SJCRH30 (cell line): ENCODE data around the gene RTP5. TPM values are rescaled to one million over a fixed set of nuclear protein-coding genes. Genes with fewer than 3 reads are reported as not detected.

Experiments used
- DNase-seq, 2 experiments: peaks; one replicate each; pipeline ENCODE4 v3.0.0-alpha.2; 2015 to 2020
- H3K27ac ChIP-seq: fragments of 250-450 bp; sonication (Bioruptor Pico); 2 replicates; pipeline ENCODE4 v1.5.1; 2020; ENCODE audit warnings: mild to moderate bottlenecking, moderate library complexity
- H3K27me3 ChIP-seq: fragments of 250-450 bp; sonication (Bioruptor Pico); 2 replicates; pipeline ENCODE4 v1.5.1; 2020; ENCODE audit warnings: mild to moderate bottlenecking, moderate library complexity
- H3K36me3 ChIP-seq: fragments of 250-450 bp; sonication (Bioruptor Pico); 2 replicates; pipeline ENCODE4 v1.5.1; 2020; ENCODE audit warnings: mild to moderate bottlenecking, moderate library complexity
- H3K4me1 ChIP-seq: fragments of 250-450 bp; sonication (Bioruptor Pico); 2 replicates; pipeline ENCODE4 v1.5.1; 2020; ENCODE audit warnings: mild to moderate bottlenecking, moderate library complexity
- H3K4me3 ChIP-seq: fragments of 250-450 bp; sonication (Bioruptor Pico); 2 replicates; pipeline ENCODE4 v1.5.1; 2020; ENCODE audit warnings: mild to moderate bottlenecking, moderate library complexity
- H3K9me3 ChIP-seq: fragments of 250-450 bp; sonication (Bioruptor Pico); replicated peaks from 2 replicates; pipeline ENCODE4 v1.5.1; 2020; ENCODE audit warnings: mild to moderate bottlenecking, moderate library complexity
- total RNA-seq: library from RNA; depleted of rRNA; stranded (reverse); fragments of >200 nt; shearing (Covaris generic); gene quantifications from 2 replicates; pipeline ENCODE4 v1.2.3, GENCODE V29; 2014

RTP5 gene
- total RNA-seq, 1 experiment from 2014 or later: not detected

- Histone ChIP-seq H3K27me3 (no peaks in the 10 kb centered on the region; the same call in 1 of the 2 replicates), H3K4me3 (no peak overlapping the region), H3K9me3 (no peaks in the 10 kb centered on the region), H3K4me1 (no peaks in the 10 kb centered on the region), H3K36me3 (no peaks in the 10 kb centered on the region), H3K27ac (no peak overlapping the region)
- no peak for DNase-seq
Measured at GRCh38 chr2:241837197-241837965, 32.1 kb upstream of the RTP5 start.

GRCh38 chr2:241841181-241842066, 28.1 kb upstream of the RTP5 start:
- Histone ChIP-seq H3K27me3 (no peaks in the 10 kb centered on the region), H3K9me3 (no peaks in the 10 kb centered on the region), H3K4me1 (no peaks in the 10 kb centered on the region), H3K27ac (no peak overlapping the region), H3K36me3 (no peaks in the 10 kb centered on the region), H3K4me3 (no peak overlapping the region)
- no peak for DNase-seq

- H3K4me3 ChIP-seq: no peak overlapping the region
- H3K9me3 ChIP-seq: no peaks in the 10 kb centered on the region
- no peaks in the 10 kb centered on the region for H3K36me3 ChIP-seq
- H3K4me1 ChIP-seq: no peaks in the 10 kb centered on the region
- H3K27ac ChIP-seq: no peak overlapping the region
- DNase-seq: no peak
- no peaks in the 10 kb centered on the region for H3K27me3 ChIP-seq
Measured at GRCh38 chr2:241842067-241842415, 27.5 kb upstream of the RTP5 start.

- Histone ChIP-seq H3K36me3 (no peaks in the 10 kb centered on the region), H3K27ac (no peak overlapping the region)
Measured at GRCh38 chr2:241842620-241843211, 26.8 kb upstream of the RTP5 start.

DNA sequence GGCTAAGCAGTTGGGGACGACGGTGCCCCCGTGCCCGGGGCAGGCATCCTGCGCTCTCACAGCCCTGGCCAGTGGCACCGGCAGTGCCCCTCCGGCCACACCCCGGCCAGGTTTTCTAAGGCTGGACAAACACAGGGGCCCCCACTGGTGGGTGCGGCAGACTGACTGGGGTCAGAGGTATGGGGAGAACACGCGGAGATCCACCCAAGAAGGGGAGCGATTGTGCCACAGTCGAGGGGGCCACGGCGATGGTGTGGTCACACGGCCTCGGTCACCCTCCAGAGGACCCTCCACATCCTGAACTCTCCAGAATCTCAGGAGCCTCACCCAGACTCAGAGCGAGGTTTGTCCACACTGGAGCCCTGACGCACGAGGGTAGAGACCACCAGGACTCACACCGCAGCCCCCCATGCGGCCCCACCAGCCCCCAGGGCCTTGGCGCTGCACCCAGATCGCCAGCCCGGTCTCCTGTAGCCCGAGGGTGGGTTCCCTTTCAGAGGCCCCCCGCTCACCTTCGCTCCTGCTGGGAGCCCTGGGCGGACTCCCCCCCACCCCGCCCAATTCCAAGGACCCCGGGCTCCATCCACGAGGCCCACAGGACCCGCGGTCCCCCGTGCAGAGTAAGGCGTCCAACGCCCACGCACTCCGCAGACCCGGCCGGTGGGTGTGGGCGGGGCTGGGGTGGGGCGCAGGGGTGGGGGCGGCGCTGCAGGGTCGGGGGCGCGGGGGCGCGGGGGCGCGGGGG, 26.0 kb upstream of the RTP5 start:
- H3K9me3 ChIP-seq: no peaks in the 10 kb centered on the region
- no peaks in the 10 kb centered on the region for H3K27me3 ChIP-seq
- H3K4me1 ChIP-seq: no peaks in the 10 kb centered on the region
- no peaks in the 10 kb centered on the region for H3K36me3 ChIP-seq
- DNase-seq: no peak
- H3K27ac ChIP-seq: no peak overlapping the region
- H3K4me3 ChIP-seq: no peak overlapping the region

More at GRCh38 chr2:241842620-241843211, 26.8 kb upstream of the RTP5 start:
- no peaks in the 10 kb centered on the region for H3K27me3 ChIP-seq
- H3K4me1 ChIP-seq: no peaks in the 10 kb centered on the region
- DNase-seq: no peak
- no peak overlapping the region for H3K4me3 ChIP-seq
- H3K9me3 ChIP-seq: no peaks in the 10 kb centered on the region

DNA sequence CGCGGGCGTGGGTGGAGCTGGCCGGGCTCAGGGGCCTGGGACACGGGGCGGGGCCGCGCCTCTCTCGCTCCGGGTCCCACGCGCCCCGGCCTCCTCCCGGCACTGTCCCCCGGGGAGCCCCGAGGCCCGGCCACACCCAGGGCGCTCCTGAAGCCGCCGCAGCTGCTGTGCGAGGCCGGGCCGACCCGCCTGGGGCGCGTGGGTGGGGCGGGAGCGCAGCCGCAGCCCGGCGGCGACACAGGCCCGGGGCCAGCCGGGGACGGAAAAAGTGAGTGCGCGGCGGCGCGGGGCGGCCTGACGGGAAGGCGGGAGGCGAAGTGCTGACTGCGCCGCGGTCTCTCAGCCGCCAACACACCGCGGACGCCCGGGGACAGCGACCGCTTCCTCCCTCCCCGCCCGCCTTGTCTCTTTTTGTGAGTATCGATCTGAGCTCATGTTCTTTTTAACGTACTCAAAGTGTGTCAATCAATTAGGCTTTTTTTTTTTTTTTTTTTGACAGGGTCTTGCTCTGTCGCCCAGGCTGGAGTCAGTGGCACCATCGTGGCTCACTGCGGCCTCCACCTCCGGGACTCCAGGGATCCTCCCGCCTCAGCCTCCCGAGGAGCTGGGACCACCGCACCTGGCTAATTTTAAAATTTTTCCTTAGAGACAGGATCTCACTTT, 25.3 kb upstream of the RTP5 start:
- no peak for DNase-seq

GRCh38 chr2:241844831-241845578, 24.5 kb upstream of the RTP5 start:
- H3K36me3 ChIP-seq: no peaks in the 10 kb centered on the region
- no peak for DNase-seq
- no peaks in the 10 kb centered on the region for H3K27me3 ChIP-seq
- H3K4me3 ChIP-seq: no peak overlapping the region
- H3K4me1 ChIP-seq: no peaks in the 10 kb centered on the region
- H3K27ac ChIP-seq: no peak overlapping the region
- H3K9me3 ChIP-seq: no peaks in the 10 kb centered on the region

More for the DNA sequence above, 25.3 kb upstream of the RTP5 start:
- Histone ChIP-seq H3K4me3 (no peak overlapping the region), H3K36me3 (no peaks in the 10 kb centered on the region), H3K9me3 (no peaks in the 10 kb centered on the region), H3K4me1 (no peaks in the 10 kb centered on the region), H3K27me3 (no peaks in the 10 kb centered on the region), H3K27ac (no peak overlapping the region)

GRCh38 chr2:241846406-241846805, 23.1 kb upstream of the RTP5 start:
- Histone ChIP-seq H3K4me3 (no peak overlapping the region), H3K27me3 (no peaks in the 10 kb centered on the region), H3K9me3 (no peaks in the 10 kb centered on the region), H3K36me3 (no peaks in the 10 kb centered on the region), H3K4me1 (no peaks in the 10 kb centered on the region), H3K27ac (no peak overlapping the region)
- no peak for DNase-seq

DNA sequence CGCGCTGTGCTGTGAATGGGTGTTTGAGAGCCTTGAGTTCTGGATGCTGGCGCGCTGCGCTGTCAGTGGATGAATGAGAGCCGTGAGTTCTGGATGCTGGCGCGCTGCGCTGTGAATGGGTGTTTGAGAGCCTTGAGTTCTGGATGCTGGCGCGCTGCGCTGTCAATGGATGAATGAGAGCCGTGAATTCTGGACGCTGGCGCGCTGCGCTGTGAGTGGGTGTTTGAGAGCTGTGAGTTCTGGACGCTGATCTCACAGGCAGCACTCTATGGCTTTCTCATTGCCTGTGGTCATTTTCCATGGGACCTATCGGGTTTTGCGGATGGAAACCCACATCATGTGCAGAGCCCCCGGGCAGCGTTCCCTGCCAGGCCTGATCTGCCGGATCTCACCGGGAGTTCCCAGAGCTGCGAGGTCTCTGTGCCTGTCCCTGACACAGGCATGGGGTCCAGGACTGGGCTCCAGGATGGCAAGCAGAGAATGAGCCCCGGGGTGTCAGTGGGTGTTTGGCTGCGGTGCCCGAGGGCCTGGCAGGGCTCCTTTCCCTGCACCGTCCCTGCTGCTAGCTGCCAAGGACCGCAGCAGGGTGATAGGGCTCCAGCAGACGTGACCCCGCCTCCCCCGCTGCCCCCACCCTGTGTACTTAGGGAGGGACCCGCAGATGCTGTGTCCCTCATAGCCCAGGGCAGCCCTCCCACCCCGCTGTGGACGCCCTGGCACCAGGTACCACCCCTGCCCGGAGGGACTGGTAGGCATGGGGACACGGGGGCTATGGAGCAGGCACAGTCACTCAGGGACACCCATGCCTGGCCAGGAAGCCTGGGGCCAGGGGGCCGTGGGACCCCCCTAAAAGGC, 20.5 kb upstream of the RTP5 start:
- DNase-seq: no peak
- H3K27ac ChIP-seq: no peak overlapping the region

DNA sequence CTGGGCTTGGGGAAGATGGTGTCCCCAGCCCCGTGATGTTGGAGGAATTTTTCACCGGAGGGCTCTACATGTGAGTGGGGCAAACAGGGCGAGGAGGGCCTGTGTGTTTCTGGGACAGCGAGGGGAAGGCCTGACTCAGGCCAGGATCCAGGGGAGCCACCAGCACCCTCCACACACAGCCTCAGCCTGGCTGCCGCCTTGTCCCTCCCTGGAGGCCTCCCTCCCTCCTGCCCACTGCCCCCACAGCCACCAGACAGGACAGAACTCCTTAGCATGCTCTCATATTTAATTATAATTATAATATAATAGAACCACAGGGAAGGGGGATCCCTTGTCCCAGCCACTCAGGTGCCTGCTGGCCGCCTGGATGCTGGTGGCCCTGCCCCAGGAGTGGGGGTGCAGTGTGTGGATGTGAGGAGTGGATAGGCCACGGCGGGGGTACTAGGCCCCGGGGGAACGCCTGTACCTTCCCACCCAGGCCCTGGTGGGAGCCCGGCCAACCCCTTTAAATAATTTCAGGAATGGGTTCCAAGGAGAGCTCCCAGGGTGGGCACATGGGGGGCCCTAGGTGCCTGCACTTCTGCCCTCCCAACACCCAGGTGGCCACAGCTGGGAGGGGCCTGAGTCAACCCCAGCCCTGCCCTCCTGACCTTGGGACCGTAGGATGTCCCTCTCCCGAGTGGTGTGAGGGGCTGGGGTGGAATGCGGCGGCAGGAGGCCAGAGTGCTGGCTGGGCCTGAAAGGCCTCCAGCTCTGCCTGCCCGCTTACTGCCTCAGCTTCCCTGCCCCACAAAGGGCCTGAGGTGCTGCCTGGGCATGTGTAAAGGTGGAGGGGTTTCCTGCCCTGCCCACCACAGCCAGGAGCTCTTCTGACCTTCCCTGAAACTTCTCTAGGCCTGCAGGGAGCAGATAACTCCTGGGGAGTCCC, 19.6 kb upstream of the RTP5 start:
- peaks cover 5% of the 10 kb centered on the region; the same call in 1 of the 2 replicates for H3K27me3 ChIP-seq
- H3K36me3 ChIP-seq: no peaks in the 10 kb centered on the region
- H3K27ac ChIP-seq: no peak overlapping the region
- peaks cover 14% of the 10 kb centered on the region for H3K4me1 ChIP-seq
- H3K4me3 ChIP-seq: no peak overlapping the region
- DNase-seq: no peak
- H3K9me3 ChIP-seq: no peaks in the 10 kb centered on the region

More for the DNA sequence above, 20.5 kb upstream of the RTP5 start:
- peaks cover 5% of the 10 kb centered on the region; the same call in 1 of the 2 replicates for H3K27me3 ChIP-seq
- H3K36me3 ChIP-seq: no peaks in the 10 kb centered on the region
- H3K4me3 ChIP-seq: no peak overlapping the region
- H3K9me3 ChIP-seq: no peaks in the 10 kb centered on the region
- H3K4me1 ChIP-seq: peaks cover 5% of the 10 kb centered on the region

DNA sequence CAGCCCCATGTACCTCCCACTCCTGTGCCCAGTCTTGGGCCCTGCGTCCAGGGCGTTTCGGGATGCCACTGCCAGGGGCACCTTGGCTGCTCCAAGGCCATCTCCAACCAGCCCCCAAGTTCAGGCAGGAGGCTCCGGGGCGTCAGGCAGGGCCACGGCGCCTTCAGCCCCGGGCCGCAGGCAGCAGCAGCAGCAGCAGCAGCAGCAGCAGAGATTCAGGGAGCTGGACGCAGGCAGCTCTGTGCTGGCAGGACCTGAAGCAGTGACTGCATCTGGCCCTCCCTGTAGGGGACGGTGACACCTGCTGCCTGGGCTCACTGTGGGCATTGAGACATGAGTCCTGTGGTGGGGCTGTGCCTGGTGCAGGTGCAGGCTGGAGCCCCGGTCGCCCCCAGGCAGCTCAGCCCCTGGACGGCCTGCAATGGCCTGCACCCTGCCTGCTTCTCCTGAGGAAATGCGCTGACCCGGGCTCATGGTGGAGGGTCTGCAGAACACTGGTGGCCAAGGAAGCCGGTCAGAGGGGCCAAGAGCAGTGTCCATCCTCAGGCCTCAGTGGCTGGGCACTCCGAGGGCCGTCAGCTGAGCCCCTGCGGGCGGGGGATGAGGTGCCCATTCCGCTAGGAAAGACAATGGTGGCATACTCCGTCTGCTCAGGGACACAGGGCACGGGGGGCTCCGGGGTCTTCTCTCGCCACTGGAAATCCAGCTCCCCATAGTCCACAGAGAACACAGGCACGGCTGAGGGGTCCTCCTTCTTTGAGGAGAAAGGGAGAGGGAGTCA, 18.8 kb upstream of the RTP5 start:
- Histone ChIP-seq H3K27ac (no peak overlapping the region), H3K4me1 (peaks cover 22% of the 10 kb centered on the region), H3K4me3 (no peak overlapping the region), H3K36me3 (no peaks in the 10 kb centered on the region), H3K9me3 (no peaks in the 10 kb centered on the region), H3K27me3 (peaks cover 5% of the 10 kb centered on the region; the same call in 1 of the 2 replicates)
- DNase-seq: no peak
